ENCODE measurements around the gene HOXC5.

The HOXC5 gene

GRCh38 chr12:54032627-54033100, at the start of gene HOXC5:
Gene HOXC5 (plus strand): TSS chr12:54033050. CDS start chr12:54033123, 73 bp downstream.
- H3K9me3 ChIP-seq (ENCODE audit: insufficient read depth, low read depth, low read length): peaks cover 5% of the 10 kb centered on the region; the same call in 1 of the 2 replicates
- H3K4me1 ChIP-seq (ENCODE audit: insufficient read depth, low read length): no peaks in the 10 kb centered on the region
- no peak within 1 kb of the TSS for H3K27ac ChIP-seq (ENCODE audit: low read length)
- no peak within 1 kb of the TSS for H3K4me3 ChIP-seq (ENCODE audit: low read length)
- no peaks in the 10 kb centered on the region for H3K36me3 ChIP-seq (ENCODE audit: insufficient read depth, low read depth, low read length)
- no peak within 1 kb of the TSS for H3K9ac ChIP-seq (ENCODE audit: low read depth, low read length)
- peaks cover 100% of the 10 kb centered on the region for H3K27me3 ChIP-seq (ENCODE audit: insufficient read depth, low read length)

- Histone ChIP-seq H3K27me3 (ENCODE audit: insufficient read depth, low read length) (peaks cover 100% of the 10 kb centered on the region), H3K36me3 (ENCODE audit: insufficient read depth, low read depth, low read length) (no peaks in the 10 kb centered on the region), H3K9ac (ENCODE audit: low read depth, low read length) (no peak overlapping the region), H3K9me3 (ENCODE audit: insufficient read depth, low read depth, low read length) (peaks cover 15% of the 10 kb centered on the region; the same call in 1 of the 2 replicates), H3K27ac (ENCODE audit: low read length) (no peak overlapping the region), H3K4me1 (ENCODE audit: insufficient read depth, low read length) (no peaks in the 10 kb centered on the region), H3K4me3 (ENCODE audit: low read length) (no peak overlapping the region)
These were observed 49.3 kb upstream of the HOXC5 start for GRCh38 chr12:53983568-53983949.

GRCh38 chr12:53983950-53984572, 48.8 kb upstream of the HOXC5 start:
- H3K9ac ChIP-seq (ENCODE audit: low read depth, low read length): no peak overlapping the region
- H3K36me3 ChIP-seq (ENCODE audit: insufficient read depth, low read depth, low read length): no peaks in the 10 kb centered on the region
- H3K27ac ChIP-seq (ENCODE audit: low read length): no peak overlapping the region
- peaks cover 100% of the 10 kb centered on the region for H3K27me3 ChIP-seq (ENCODE audit: insufficient read depth, low read length)
- no peak overlapping the region for H3K4me3 ChIP-seq (ENCODE audit: low read length)
- peaks cover 15% of the 10 kb centered on the region; the same call in 1 of the 2 replicates for H3K9me3 ChIP-seq (ENCODE audit: insufficient read depth, low read depth, low read length)
- no peaks in the 10 kb centered on the region for H3K4me1 ChIP-seq (ENCODE audit: insufficient read depth, low read length)

GRCh38 chr12:53984901-53985691, 47.8 kb upstream of the HOXC5 start, which contains the start of gene HOXC10:
Gene HOXC10 (plus strand): TSS chr12:53985146. CDS start chr12:53985260, 114 bp downstream.
- Histone ChIP-seq H3K4me1 (ENCODE audit: insufficient read depth, low read length) (no peaks in the 10 kb centered on the region), H3K27ac (ENCODE audit: low read length) (no peak within 1 kb of the TSS), H3K4me3 (ENCODE audit: low read length) (no peak within 1 kb of the TSS), H3K27me3 (ENCODE audit: insufficient read depth, low read length) (peaks cover 100% of the 10 kb centered on the region), H3K9ac (ENCODE audit: low read depth, low read length) (no peak within 1 kb of the TSS), H3K36me3 (ENCODE audit: insufficient read depth, low read depth, low read length) (no peaks in the 10 kb centered on the region), H3K9me3 (ENCODE audit: insufficient read depth, low read depth, low read length) (peaks cover 15% of the 10 kb centered on the region; the same call in 1 of the 2 replicates)

- no peak overlapping the region for H3K4me3 ChIP-seq (ENCODE audit: low read length)
- H3K27me3 ChIP-seq (ENCODE audit: insufficient read depth, low read length): peaks cover 100% of the 10 kb centered on the region
These were observed 47.2 kb upstream of the HOXC5 start for GRCh38 chr12:53985692-53985993.

GRCh38 chr12:53985994-53986685, 46.7 kb upstream of the HOXC5 start:
- H3K27ac ChIP-seq (ENCODE audit: low read length): no peak overlapping the region
- peaks cover 15% of the 10 kb centered on the region; the same call in 1 of the 2 replicates for H3K9me3 ChIP-seq (ENCODE audit: insufficient read depth, low read depth, low read length)
- peaks cover 100% of the 10 kb centered on the region for H3K27me3 ChIP-seq (ENCODE audit: insufficient read depth, low read length)
- H3K4me1 ChIP-seq (ENCODE audit: insufficient read depth, low read length): no peaks in the 10 kb centered on the region
- H3K4me3 ChIP-seq (ENCODE audit: low read length): no peak overlapping the region
- no peaks in the 10 kb centered on the region for H3K36me3 ChIP-seq (ENCODE audit: insufficient read depth, low read depth, low read length)
- H3K9ac ChIP-seq (ENCODE audit: low read depth, low read length): no peak overlapping the region

More at GRCh38 chr12:53985692-53985993, 47.2 kb upstream of the HOXC5 start:
- Histone ChIP-seq H3K36me3 (ENCODE audit: insufficient read depth, low read depth, low read length) (no peaks in the 10 kb centered on the region), H3K27ac (ENCODE audit: low read length) (no peak overlapping the region), H3K4me1 (ENCODE audit: insufficient read depth, low read length) (no peaks in the 10 kb centered on the region), H3K9ac (ENCODE audit: low read depth, low read length) (no peak overlapping the region), H3K9me3 (ENCODE audit: insufficient read depth, low read depth, low read length) (peaks cover 15% of the 10 kb centered on the region; the same call in 1 of the 2 replicates)

GRCh38 chr12:53986686-53987483, 46.0 kb upstream of the HOXC5 start:
- H3K27ac ChIP-seq (ENCODE audit: low read length): no peak overlapping the region
- no peaks in the 10 kb centered on the region for H3K4me1 ChIP-seq (ENCODE audit: insufficient read depth, low read length)
- H3K9me3 ChIP-seq (ENCODE audit: insufficient read depth, low read depth, low read length): peaks cover 15% of the 10 kb centered on the region; the same call in 1 of the 2 replicates
- no peak overlapping the region for H3K4me3 ChIP-seq (ENCODE audit: low read length)
- H3K36me3 ChIP-seq (ENCODE audit: insufficient read depth, low read depth, low read length): no peaks in the 10 kb centered on the region
- no peak overlapping the region for H3K9ac ChIP-seq (ENCODE audit: low read depth, low read length)
- H3K27me3 ChIP-seq (ENCODE audit: insufficient read depth, low read length): peaks cover 100% of the 10 kb centered on the region

GRCh38 chr12:53987787-53988230, 45.0 kb upstream of the HOXC5 start:
- Histone ChIP-seq H3K9ac (ENCODE audit: low read depth, low read length) (no peak overlapping the region), H3K27me3 (ENCODE audit: insufficient read depth, low read length) (peaks cover 100% of the 10 kb centered on the region), H3K27ac (ENCODE audit: low read length) (no peak overlapping the region), H3K9me3 (ENCODE audit: insufficient read depth, low read depth, low read length) (peaks cover 15% of the 10 kb centered on the region; the same call in 1 of the 2 replicates), H3K36me3 (ENCODE audit: insufficient read depth, low read depth, low read length) (no peaks in the 10 kb centered on the region), H3K4me3 (ENCODE audit: low read length) (no peak overlapping the region), H3K4me1 (ENCODE audit: insufficient read depth, low read length) (no peaks in the 10 kb centered on the region)

- H3K4me1 ChIP-seq (ENCODE audit: insufficient read depth, low read length): no peaks in the 10 kb centered on the region
- no peak overlapping the region for H3K4me3 ChIP-seq (ENCODE audit: low read length)
- H3K27ac ChIP-seq (ENCODE audit: low read length): no peak overlapping the region
- no peak overlapping the region for H3K9ac ChIP-seq (ENCODE audit: low read depth, low read length)
- H3K9me3 ChIP-seq (ENCODE audit: insufficient read depth, low read depth, low read length): peaks cover 12% of the 10 kb centered on the region; the same call in 1 of the 2 replicates
- H3K36me3 ChIP-seq (ENCODE audit: insufficient read depth, low read depth, low read length): no peaks in the 10 kb centered on the region
- H3K27me3 ChIP-seq (ENCODE audit: insufficient read depth, low read length): peaks cover 100% of the 10 kb centered on the region
These were observed 44.2 kb upstream of the HOXC5 start for GRCh38 chr12:53988541-53989226.

- Histone ChIP-seq H3K4me3 (ENCODE audit: low read length) (no peak overlapping the region), H3K27me3 (ENCODE audit: insufficient read depth, low read length) (peaks cover 100% of the 10 kb centered on the region), H3K36me3 (ENCODE audit: insufficient read depth, low read depth, low read length) (no peaks in the 10 kb centered on the region), H3K9ac (ENCODE audit: low read depth, low read length) (no peak overlapping the region), H3K4me1 (ENCODE audit: insufficient read depth, low read length) (no peaks in the 10 kb centered on the region), H3K27ac (ENCODE audit: low read length) (no peak overlapping the region), H3K9me3 (ENCODE audit: insufficient read depth, low read depth, low read length) (peaks cover 12% of the 10 kb centered on the region; the same call in 1 of the 2 replicates)
These were observed 43.4 kb upstream of the HOXC5 start for GRCh38 chr12:53989227-53990113.
